ENCODE results near the gene ADD3.

Gene ADD3

GRCh38 chr10:110058212-110058611 is 50.4 kb downstream of the ADD3 start:
- no peak overlapping the region for H3K4me3 ChIP-seq (ENCODE audit: low read depth, low read length)

GRCh38 chr10:110059925-110060324 is 52.1 kb downstream of the ADD3 start:
- no peak overlapping the region for H3K4me3 ChIP-seq (ENCODE audit: low read depth, low read length)

GRCh38 chr10:110061687-110062086 is 53.9 kb downstream of the ADD3 start:
- H3K4me3 ChIP-seq (ENCODE audit: low read depth, low read length) = no peak overlapping the region

- H3K4me3 ChIP-seq (ENCODE audit: low read depth, low read length) = no peak overlapping the region
Observed at GRCh38 chr10:110065269-110065668, 57.5 kb downstream of the ADD3 start.

GRCh38 chr10:110067960-110068770 is 60.4 kb downstream of the ADD3 start:
- H3K4me3 ChIP-seq (ENCODE audit: low read depth, low read length) = no peak overlapping the region

GRCh38 chr10:110068780-110069179 is 61.0 kb downstream of the ADD3 start:
- H3K4me3 ChIP-seq (ENCODE audit: low read depth, low read length) = no peak overlapping the region

- no peak overlapping the region for H3K4me3 ChIP-seq (ENCODE audit: low read depth, low read length)
Observed at GRCh38 chr10:110069502-110069982, 61.8 kb downstream of the ADD3 start.

- H3K4me3 ChIP-seq (ENCODE audit: low read depth, low read length) = no peak overlapping the region
Observed at GRCh38 chr10:110073896-110074295, 66.1 kb downstream of the ADD3 start.

GRCh38 chr10:110074298-110074697 is 66.5 kb downstream of the ADD3 start:
- no peak overlapping the region for H3K4me3 ChIP-seq (ENCODE audit: low read depth, low read length)

GRCh38 chr10:110074758-110075671 is 67.2 kb downstream of the ADD3 start:
- no peak overlapping the region for H3K4me3 ChIP-seq (ENCODE audit: low read depth, low read length)

GRCh38 chr10:110075686-110076085 is 67.9 kb downstream of the ADD3 start:
- H3K4me3 ChIP-seq (ENCODE audit: low read depth, low read length) = no peak overlapping the region

GRCh38 chr10:110076559-110077318 is 69.0 kb downstream of the ADD3 start:
- no peak overlapping the region for H3K4me3 ChIP-seq (ENCODE audit: low read depth, low read length)

GRCh38 chr10:110077436-110078130 is 69.8 kb downstream of the ADD3 start:
- no peak overlapping the region for H3K4me3 ChIP-seq (ENCODE audit: low read depth, low read length)

GRCh38 chr10:110078317-110078716 is 70.5 kb downstream of the ADD3 start:
- no peak overlapping the region for H3K4me3 ChIP-seq (ENCODE audit: low read depth, low read length)

- H3K4me3 ChIP-seq (ENCODE audit: low read depth, low read length) = no peak overlapping the region
Observed at GRCh38 chr10:110081911-110082310, 74.1 kb downstream of the ADD3 start.

- no peak overlapping the region for H3K4me3 ChIP-seq (ENCODE audit: low read depth, low read length)
Observed at GRCh38 chr10:110083884-110084283, 76.1 kb downstream of the ADD3 start.

GRCh38 chr10:110087682-110088081 is 79.9 kb downstream of the ADD3 start:
- no peak overlapping the region for H3K4me3 ChIP-seq (ENCODE audit: low read depth, low read length)

- H3K4me3 ChIP-seq (ENCODE audit: low read depth, low read length) = no peak overlapping the region
Observed at GRCh38 chr10:110088367-110089104, 80.8 kb downstream of the ADD3 start.

GRCh38 chr10:110091830-110092229 is 84.0 kb downstream of the ADD3 start:
- H3K4me3 ChIP-seq (ENCODE audit: low read depth, low read length) = no peak overlapping the region

- no peak overlapping the region for H3K4me3 ChIP-seq (ENCODE audit: low read depth, low read length)
Observed at GRCh38 chr10:110093722-110094121, 85.9 kb downstream of the ADD3 start.
